NCI-H1417 (cell line): ENCODE data around the gene ZBTB16.

Experiments
- DNase-seq, 3 experiments: peaks; one replicate each; lab custom pipeline; 2025; lab: John Stamatoyannopoulos, UW

Gene ZBTB16

GRCh38 chr11:114182471-114183043 is 123.0 kb downstream of the ZBTB16 start:
- no peak for DNase-seq

GRCh38 chr11:114183044-114183511 is 123.6 kb downstream of the ZBTB16 start:
- DNase-seq: no peak

GRCh38 chr11:114185436-114185835 is 125.9 kb downstream of the ZBTB16 start:
- DNase-seq: no peak

GRCh38 chr11:114187173-114187572 is 127.7 kb downstream of the ZBTB16 start:
- DNase-seq: no peak

- no peak for DNase-seq
Measured at GRCh38 chr11:114188851-114189570, 129.5 kb downstream of the ZBTB16 start.

GRCh38 chr11:114190630-114191029 is 131.1 kb downstream of the ZBTB16 start:
- no peak for DNase-seq

GRCh38 chr11:114191893-114192292 is 132.4 kb downstream of the ZBTB16 start:
- DNase-seq: no peak

GRCh38 chr11:114192841-114193389 is 133.4 kb downstream of the ZBTB16 start:
- peak in 2 of 3 experiments; percentile 67 to 91 for DNase-seq

GRCh38 chr11:114193730-114194679 is 134.5 kb downstream of the ZBTB16 start:
- peak in 1 of 3 experiments; percentile 40 for DNase-seq

- DNase-seq: peak in 1 of 3 experiments; percentile 80
Measured at GRCh38 chr11:114194702-114195101, 135.2 kb downstream of the ZBTB16 start.

- peak in 1 of 3 experiments; percentile 54 for DNase-seq
Measured at GRCh38 chr11:114195151-114195550, 135.6 kb downstream of the ZBTB16 start.

- peak in 1 of 3 experiments; percentile 14 for DNase-seq
Measured at GRCh38 chr11:114195981-114196731, 136.6 kb downstream of the ZBTB16 start.

GRCh38 chr11:114196997-114197703 is 137.6 kb downstream of the ZBTB16 start:
- no peak for DNase-seq

- peak in 1 of 3 experiments; percentile 19 for DNase-seq
Measured at GRCh38 chr11:114197799-114198500, 138.4 kb downstream of the ZBTB16 start.

GRCh38 chr11:114199051-114199450 is 139.5 kb downstream of the ZBTB16 start:
- DNase-seq: no peak

GRCh38 chr11:114200351-114201133 is 141.0 kb downstream of the ZBTB16 start:
- peak in 2 of 3 experiments; percentile 87 to 97 for DNase-seq

- DNase-seq: no peak
Measured at GRCh38 chr11:114201219-114201618, 141.7 kb downstream of the ZBTB16 start.

- peak in 1 of 3 experiments; percentile 15 for DNase-seq
Measured at GRCh38 chr11:114202011-114202609, 142.6 kb downstream of the ZBTB16 start.

GRCh38 chr11:114207096-114207495 is 147.6 kb downstream of the ZBTB16 start:
- no peak for DNase-seq
